ENCODE results near the gene ZNF516.

ZNF516 gene

DNA sequence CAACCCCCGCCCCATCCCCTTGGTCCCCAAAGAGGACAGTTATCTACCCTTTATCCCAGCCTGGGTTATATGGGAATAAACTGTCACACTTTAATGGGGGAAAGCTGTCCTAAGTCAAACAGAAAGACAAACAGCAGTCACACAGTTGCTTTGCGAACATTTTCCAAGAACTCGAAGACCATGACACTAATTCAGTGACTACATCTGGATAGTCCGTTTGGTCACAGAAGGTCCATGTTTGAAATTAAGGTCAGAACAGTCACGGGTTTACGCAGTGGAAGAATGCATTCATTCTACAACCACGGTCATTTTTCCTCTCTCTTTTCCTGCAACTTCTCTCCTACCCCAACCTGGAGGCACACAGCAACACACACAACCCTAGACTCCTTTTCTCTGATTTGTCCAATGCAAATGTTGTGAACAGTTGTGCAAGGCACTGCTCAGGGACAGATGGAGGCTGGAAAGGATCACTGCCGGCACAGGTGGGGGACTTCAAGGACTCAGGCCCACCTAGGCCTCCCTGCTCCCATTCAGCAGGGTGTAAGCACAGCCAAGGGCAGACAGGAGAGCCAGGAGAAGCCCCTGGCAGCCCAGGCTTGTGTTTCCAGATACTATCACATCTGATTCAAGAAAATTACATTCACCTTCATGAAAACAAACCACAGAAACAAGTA lies 39.9 kb downstream of the ZNF516 start:
- DNase-seq = no peak

DNA sequence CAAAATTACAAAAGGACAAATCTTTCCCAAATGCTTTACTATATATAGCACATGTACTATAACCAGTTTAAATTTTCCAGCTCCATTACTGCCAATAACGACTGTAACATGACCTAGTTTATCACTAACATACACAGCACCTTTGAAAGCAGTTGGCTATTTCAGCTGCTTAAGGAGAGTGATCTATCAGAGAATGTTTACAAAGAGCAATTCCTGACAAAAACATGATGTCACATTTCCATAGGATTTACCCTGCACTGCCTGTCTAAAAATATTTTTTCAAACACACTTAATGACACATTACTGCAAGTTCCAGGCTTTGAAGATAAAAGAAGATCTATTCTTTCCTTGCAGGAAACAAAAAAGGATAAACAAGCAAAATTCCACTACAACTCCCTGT lies 40.6 kb downstream of the ZNF516 start:
- DNase-seq = no peak

DNA sequence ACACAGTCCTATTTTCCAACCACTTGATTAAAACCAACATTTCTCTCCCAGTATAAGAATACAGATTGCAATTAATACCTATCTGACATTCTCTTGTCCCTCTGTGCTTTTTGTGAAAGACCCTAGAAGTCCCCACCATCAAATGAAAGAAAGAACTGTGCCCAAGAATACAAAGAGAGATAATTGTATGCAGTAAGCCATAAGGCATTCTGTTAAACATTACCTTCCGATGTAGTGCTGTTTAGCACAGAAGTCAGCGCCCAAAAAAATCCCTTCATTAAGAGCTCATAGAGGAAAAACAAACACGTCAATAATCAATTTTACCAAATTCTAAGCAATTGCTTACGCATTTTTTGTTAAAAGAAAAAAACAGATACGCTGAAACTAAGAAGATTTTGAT lies 41.1 kb downstream of the ZNF516 start:
- no peak for DNase-seq

DNA sequence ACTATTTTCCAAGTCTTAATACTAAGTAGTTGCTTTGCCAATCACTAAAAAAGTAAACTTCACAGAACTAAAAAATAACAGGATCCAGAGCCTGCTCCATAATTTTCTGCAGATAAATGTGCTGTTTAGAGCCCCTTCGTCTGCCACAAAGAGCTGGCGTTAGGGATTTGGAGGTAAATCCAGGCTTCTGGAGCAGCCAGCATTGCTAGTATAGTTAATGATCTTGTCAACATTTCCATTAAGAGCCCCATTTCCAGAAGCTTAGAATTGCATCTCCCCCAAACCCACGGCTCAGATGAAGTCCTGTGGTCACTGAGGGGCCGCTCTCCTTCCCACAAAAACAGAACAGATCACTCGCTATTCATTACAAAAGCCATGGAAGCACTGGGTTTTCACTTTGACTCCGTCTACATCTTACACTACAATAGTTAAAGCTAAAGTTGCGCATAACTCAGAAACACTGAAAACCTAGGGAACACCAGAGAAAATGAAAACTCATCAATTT lies 41.9 kb downstream of the ZNF516 start:
- no peak for DNase-seq

DNA sequence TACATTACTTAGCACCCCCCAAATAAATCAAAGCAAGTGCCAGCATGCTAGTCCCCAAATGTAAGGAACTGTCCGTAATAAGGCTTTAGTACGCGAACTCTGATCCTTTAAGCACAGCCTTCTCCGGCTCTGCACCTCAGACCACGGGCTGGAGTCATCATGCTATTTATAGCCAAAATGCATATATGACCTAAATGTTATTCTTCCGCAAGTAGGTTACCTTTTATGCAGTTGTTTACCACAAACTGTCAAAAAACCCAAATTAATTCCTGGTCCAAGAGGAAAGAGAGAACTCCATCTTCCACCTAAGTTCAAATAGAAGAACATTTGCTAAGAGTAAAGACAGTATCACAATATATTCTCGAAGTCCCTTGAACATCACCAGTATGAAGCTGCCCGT lies 42.7 kb downstream of the ZNF516 start:
- DNase-seq = no peak

DNA sequence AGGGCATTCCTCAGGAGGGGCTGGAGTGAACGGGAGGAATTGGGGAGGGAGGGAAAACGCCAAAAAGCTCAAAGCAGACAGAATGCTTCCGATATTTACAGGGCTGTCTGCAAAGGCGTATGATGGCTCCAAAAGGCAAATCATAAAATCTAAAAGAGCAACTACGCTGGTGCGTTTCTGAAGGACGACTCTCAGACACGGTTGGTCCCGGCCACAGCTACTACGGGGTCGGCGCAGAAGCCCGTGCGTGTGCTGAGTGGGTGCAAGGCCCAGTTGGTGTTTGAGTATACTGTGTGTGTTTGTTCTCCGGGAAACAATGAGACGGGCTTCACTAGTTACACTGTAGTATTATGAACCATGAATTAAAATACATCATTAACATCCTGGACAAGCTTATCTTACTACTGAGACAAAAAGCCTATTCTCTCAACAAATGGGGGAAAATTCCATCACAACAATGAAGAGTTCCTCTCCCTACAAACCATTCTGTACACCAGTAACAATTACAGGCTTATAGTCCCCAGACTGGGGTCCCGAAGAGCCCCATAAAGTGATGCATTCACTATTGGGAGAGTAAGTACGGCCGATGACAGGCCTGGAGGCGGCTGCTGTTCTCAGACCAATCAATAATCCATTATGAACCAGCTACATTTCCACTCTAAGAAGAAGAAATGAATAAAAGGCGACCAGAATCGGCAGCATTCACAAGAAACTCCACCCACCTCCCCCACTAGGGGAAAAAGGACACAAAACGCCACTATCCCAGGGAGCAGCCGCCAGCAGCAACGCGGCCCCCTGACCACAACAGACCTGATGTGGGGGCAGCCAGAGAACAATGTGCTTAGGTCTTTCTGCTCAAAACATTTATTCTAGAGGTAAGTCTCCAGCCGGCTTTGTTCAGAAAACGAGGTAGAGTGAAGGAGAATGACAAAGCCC lies 43.4 kb downstream of the ZNF516 start:
- DNase-seq = no peak

DNA sequence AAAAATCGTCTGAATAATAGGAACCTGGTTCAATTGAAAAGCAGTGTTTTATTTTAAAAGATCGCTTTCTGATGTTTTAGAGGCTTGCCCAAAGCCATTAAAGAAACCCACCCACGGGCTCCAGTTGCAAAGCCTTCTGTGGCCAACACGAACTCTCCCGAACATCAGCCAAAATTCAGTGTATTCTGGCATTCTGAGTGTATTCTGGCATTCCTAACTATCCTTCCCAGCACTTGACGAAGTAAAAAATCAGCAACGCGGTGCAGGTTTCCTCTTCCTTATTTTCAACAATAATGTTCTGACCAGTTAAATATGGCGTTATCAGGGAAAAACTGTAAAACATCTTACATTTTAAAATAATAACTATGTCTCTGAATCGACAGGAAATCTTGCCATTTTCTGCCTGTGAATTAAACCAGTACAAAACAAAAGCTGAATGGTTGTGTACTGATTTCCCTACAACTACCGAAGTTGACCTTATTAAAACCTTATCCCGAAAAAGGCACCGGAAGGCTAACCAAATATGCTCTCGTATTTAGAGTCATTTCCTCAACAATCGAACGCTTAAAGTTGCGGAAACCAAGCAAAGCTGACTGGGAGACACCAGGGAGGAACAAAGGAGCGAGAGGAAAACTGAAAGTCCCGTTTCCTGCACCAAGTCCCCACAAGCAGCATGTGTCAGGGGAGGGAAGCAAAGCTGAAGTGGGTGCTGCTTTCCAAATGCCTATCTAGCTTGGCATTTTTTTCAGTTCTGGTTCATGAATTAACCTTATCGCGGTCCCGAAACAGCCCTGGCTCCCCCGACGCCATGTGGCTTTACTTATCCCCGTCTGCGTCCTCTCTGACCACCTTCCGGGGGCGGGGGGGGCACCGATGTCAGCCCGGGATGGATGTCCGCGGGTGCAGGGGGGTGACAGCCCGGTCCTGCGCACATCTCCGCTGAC lies 44.3 kb downstream of the ZNF516 start:
- no peak for DNase-seq

DNA sequence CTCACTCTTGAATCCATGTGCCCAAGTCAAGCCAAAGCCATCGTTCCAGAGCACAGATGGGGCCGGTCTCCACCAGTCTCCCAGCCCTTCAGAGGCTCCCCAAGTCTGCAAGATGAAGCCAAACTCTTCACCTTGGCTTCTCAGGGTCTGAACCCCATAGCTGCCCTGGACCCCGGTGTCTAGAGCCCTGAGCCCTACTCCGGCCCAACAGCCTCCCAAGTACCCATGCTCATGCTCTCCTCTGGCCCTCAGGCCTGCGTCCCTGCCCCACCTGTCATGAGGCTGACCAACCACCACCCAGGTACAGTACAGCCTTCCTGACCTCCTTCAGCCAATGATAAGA lies 46.0 kb downstream of the ZNF516 start:
- peak; percentile 15 for DNase-seq

DNA sequence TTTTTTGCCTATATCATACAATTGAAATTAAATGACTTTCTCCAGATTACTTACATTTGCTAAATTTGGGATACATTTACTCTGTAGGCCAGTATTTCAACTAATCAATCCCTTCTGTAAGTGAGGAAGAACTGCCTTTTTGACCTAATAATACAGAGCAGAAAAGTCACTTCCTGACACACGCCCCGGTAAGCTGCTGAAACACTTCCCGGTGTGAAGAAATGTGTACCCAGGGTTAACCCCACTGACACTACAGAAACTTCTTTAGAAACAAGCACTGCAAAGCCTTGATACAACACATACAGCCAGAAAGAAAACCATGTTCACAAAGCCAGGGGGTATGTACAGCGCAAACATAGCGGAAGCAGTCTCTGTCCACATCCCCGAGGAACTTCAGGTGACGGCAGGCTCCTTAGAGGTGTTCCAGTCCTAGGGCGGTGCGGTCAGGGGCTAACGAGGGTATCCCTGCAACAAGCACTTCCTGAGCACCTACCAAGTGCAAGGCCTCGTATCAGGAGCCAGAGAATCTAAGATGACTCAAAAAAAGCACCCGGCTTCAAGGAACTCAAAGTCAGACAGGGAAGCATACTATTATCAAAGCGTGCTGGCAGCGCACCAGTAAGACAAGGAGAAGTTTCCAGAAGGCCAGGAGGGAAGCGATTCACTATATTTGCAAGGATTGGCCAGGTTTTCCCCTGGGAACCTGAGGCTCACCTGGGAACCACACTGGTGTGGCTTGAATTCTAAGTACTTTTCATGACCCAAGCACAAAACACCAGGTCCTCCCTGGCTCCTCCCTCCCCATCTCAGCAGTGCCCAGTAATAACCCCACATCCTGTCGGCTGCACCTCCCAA lies 46.6 kb downstream of the ZNF516 start:
- DNase-seq = peak; percentile 11

DNA sequence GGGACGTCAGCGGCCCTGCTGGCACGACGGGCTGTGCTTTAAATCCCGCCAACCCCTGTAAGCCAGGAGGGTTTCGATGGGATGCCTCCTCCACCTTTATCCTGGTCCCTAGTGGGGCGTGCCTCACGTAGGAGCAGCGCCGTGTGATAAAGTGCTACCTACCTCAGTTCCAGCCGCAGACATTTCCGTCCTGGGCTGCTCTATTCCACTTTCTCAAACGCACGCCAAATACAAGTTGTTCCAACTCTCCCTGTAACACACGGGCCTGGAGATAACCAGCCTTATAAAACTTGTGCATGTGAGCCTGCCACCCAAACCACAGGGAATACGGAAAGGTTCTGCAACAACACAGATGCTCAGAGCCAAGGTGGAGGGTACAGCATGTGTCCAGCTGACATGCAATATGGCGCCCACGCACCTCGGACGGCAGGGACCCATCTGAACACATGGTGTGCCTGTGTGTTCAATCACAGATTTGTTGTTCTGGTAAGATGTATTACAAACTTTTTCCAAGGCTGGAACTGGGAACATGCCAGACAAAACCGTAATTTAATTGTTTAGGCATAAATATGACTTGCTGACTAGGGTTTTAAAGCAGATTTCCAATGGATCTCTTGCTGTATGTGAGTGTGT lies 47.7 kb downstream of the ZNF516 start:
- DNase-seq = no peak

DNA sequence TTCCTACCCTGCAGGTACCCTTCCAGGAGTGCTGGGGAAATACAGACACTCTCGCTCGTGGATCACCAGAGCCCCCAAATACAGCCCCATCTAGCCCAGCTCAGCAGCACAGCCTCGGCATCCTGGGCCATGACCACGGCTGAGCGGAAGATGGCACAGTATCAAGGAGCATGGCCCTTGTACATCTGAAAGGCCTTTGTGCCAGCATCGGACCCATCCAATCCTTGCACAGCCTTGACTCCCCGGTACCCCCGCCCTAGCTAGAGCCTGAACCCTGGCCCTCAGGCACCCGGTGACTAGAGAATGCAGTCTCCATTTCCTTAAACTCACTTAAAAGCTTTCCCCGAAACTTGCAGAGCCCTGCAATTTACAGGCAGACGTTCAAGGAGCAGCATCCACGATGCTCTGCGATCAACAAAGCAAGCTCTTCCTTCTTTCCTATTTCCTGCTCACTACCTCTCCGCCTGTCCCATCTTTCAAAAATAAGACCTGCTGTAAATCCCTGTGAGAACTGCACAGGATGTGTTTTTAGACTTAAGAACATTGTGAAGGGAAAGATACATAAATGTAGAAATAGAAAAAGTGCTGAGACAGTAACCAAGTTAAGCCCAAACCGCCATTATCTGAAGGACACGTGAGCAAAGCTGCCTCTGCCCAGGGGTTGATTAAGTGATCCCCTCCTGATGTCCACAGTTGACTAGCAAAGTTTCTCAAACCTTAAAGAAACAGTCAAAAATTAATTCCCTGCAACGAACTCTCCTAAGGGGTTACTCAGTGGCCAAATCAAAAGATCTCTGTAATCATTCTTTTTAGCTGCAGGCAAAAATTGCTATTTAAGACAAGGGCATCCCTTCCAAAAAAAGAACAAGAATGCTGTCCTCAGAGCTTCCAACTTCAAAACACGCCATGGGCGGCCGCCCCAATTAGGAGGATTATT lies 48.5 kb downstream of the ZNF516 start:
- no peak for DNase-seq

DNA sequence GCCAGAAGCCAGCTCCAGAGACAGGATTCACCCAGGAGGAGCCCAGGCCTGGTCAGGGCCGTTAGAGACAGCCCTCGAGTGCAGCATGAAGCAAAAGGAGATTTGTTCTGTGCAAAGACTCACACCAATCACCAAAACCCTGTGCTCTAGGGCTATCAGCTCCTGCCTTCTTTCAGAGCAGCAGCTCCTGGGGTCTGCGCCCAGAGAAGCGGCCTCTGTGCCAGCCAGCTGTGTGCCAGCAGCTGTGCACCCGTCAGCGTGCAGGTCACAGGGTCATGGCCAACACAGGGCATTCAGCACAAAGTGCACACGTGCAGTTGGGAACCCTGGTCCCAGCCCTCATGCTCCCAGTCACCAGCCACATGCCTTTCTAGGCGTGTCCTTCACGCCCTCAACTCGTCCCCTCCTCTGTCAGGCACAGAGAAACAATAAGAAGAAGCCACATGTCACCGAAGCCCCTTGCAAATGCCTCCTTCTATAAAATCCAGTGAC lies 49.3 kb downstream of the ZNF516 start:
- no peak for DNase-seq

DNA sequence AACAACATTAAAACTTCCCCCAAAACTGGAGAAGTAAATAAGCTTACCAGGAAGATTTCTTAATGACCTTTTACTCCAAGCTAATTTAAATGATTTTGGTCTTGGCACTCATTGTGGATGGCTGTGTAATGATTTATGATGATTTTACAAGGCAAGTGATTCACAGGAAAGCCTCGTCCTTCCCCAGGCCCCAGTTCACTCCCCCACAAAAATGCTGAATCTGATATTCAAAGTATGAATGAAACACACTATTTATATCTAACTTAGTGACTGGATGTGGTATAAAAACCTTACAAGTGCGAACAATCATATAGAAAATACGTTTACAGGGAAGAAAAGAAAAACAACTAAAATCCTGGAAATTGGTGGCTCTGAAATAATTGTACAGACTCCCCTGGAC lies 49.8 kb downstream of the ZNF516 start:
- no peak for DNase-seq

DNA sequence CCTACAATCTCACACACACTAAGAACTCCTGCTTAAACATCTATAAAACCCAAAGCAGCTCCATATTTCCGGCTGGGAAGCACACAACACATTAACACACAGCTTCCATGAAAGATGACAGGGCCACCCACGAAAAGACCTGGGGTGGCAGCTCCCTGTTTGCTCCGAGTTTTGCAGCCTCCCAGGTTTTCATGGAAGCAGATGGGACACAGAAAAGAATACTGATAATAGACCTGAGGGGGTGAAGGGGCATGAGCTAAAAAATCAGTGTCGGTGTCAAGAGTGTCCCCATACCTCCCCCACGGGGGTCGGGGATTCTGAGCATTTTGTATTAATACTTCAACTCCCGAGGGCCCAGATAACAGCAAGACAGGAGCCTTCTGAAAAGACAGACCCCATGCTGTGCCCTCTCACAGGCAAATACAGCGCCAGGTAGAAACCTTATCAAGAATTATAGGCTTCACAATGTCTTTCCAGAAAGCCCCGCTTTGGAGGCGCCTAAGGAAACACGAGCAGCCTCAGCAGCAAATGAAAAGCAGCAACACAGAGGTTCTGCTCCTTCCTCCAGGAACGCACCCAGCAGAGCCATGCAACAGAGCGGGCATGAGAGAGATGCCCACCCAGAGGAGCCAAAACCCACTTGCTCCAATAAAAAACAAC lies 50.5 kb downstream of the ZNF516 start:
- DNase-seq = no peak

DNA sequence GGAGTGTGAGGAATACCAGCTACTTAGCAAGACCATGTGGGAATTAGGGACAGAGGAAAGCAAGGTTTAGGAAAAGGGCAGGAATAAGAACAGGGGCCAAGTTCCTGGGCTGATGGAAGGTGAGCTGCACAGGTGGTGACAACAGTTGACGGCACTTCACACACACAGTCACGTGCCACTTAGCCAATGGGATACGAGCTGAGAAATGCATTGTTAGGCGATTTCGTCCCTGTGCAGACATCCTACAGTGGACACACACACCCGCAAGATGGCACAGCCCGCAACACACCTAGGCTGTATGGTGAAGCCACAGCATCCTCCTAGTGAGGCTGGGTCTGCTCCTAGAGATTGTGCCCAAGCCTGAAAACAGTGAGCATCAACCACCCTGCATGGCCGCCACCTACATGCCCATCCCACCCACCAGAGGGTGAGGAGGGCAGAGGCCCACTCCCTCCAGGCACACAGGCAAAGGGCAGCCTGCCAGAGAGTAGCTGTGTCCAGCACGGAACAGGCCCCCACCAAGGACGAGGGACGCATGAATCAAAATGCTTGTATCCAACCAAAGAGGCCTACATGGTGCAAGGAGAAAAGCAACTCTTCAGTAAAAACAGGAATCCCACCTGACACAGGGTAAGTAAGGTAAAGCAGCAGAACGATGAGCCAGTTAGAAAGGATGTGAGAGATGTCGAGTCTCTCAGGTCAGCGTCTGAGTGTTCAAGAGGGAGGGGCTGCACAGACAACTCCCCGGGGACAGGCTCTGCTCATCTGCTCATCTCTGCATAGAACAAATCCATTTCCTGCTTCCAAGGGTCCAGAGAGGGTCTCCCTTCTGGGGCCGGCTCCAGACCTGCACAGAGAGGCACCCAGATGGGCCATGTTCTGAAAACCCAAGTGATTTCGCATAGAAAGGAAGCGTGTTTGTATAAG lies 51.3 kb downstream of the ZNF516 start:
- DNase-seq = no peak

DNA sequence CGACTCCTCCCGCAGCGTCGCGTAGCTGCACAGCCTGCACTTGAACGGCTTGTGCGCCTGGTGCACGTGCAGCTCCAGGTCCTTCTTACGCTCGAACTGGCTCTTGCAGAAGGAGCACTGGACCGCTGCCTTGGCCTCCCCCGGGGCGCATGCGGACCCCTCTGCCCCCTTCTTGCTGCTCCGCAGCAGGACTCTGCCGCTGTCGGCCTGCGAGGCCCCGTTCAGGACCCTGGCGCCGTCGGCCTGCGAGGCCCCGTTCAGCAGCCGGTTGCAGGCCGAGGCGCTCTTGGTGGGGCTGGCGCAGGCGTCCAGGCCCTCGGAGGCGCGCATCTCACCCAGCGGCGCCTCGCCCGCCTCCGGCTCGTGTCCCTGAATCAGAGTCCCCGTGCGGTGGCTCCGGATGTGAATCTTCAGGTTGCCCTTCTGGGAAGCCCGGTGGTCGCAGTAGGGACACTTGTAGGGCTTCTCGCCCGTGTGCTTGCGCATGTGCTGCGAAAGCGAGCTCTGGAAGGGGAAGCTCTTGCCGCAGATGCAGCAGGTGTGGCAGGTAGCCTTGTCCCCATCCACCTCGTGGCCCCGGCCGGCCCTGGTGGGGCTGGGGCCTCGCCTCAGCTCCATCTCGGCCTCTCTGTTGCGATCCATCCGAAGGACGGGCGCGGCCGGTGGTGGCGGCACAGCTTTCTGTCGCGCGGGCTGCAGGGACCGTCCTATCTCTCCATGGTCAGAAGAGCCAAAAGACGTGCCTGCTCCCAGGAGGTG lies 52.5 kb downstream of the ZNF516 start:
- no peak for DNase-seq

DNA sequence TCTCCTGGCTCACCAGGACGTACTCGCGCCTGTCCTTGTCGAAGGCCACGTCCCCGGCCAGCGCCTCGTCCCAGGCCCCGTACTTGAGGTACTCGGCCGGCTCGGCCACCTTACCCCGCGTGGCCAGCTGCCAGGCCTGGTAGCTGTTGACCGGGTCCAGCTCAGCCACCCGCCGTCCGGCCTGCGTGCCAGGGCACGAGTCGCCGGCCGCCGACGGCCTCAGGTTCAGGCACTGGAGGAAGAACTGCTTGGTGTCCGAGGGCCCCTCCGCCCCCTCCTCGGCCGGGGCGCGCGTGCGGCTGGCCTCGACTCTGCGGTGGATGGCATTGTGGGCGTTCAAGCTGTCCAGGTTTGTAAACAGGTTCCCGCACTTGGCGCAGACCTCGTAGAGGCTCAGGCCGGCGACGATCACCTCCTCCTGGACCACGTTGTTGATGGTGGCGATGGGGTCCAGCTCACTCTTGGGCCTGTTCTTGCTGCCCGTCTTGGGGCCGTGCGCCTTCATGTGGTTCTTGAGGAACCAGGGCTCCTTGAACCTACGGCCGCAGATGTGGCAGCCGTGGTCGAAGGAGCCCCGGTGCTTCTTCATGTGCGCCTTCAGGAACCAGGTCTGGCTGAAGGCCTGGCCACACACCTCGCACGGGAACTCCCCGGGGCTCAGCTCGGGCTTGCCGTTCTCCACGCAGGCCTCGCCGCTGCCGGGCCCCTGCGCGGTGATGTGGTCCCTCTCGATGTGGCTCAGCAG lies 53.2 kb downstream of the ZNF516 start:
- no peak for DNase-seq

All from activated T-cell treated with anti-CD3 and anti-CD28 coated beads, Interleukin-2, amount 50 U/mL, for 1 hour (primary cell).